Neural crest cell (in vitro differentiated cells): Measurements from ENCODE around the gene CST1. TPM values are rescaled to one million over a fixed set of nuclear protein-coding genes. Genes with fewer than 3 reads are reported as not detected.
"Not testable (repeated sequence)": the region's sequence is repeated elsewhere in the genome, so short reads cannot be mapped to it uniquely, and the experiment has no call there.

ENCODE experiments used
- DNase-seq: peaks from one replicate; pipeline ENCODE4 v3.0.0; 2021; ENCODE audit warnings: low read depth, mixed read lengths, low spot score
- H3K27ac Mint-ChIP-seq: one replicate; pipeline ENCODE4 v1.8.0; 2021; ENCODE audit warnings: mild to moderate bottlenecking, mixed read lengths; ENCODE audit not compliant: unreplicated experiment
- H3K27me3 Mint-ChIP-seq: 2 replicates; pipeline ENCODE4 v1.8.0; 2021; ENCODE audit warnings: low read depth, mild to moderate bottlenecking, mixed read lengths
- H3K36me3 Mint-ChIP-seq: 2 replicates; pipeline ENCODE4 v1.8.0; 2021; ENCODE audit warnings: low read depth, mild to moderate bottlenecking, mixed read lengths
- H3K4me1 Mint-ChIP-seq: 2 replicates; pipeline ENCODE4 v1.8.0; 2021; ENCODE audit warnings: mixed read lengths
- H3K4me3 Mint-ChIP-seq: one replicate; pipeline ENCODE4 v1.8.0; 2021; ENCODE audit warnings: mild to moderate bottlenecking, mixed read lengths
- H3K9me3 Mint-ChIP-seq: 2 replicates; pipeline ENCODE4 v1.8.0; 2021; ENCODE audit warnings: mixed read lengths
- CTCF ChIP-seq: fragments of 200-600 bp; sonication (generic); conservative IDR thresholded peaks from 2 replicates; pipeline ENCODE4 v1.5.0; 2021; ENCODE audit warnings: antibody characterized with exemption, mild to moderate bottlenecking
- total RNA-seq: library from RNA; stranded (reverse); gene quantifications from 2 replicates; pipeline ENCODE4 v1.2.1, GENCODE V29; 2021

CST1 gene
- total RNA-seq, 1 donor from 2014 or later = not detected

- Mint-ChIP-seq H3K9me3 (no peaks in the 10 kb centered on the region), H3K4me1 (peaks cover 4% of the 10 kb centered on the region), H3K4me3 (no peak overlapping the region), H3K27ac (no peak overlapping the region), H3K27me3 (no peaks in the 10 kb centered on the region), H3K36me3 (no peaks in the 10 kb centered on the region)
- no peak for TF ChIP-seq CTCF
- no peak for DNase-seq
Measured at GRCh38 chr20:23746321-23746720, 4.4 kb downstream of the CST1 start.

- H3K4me3 Mint-ChIP-seq = no peak overlapping the region
- TF ChIP-seq CTCF = no peak
- DNase-seq = no peak
- H3K4me1 Mint-ChIP-seq = peaks cover 4% of the 10 kb centered on the region
- no peaks in the 10 kb centered on the region for H3K9me3 Mint-ChIP-seq
- no peak overlapping the region for H3K27ac Mint-ChIP-seq
- H3K36me3 Mint-ChIP-seq = no peaks in the 10 kb centered on the region
- peaks cover 2% of the 10 kb centered on the region for H3K27me3 Mint-ChIP-seq
Measured at GRCh38 chr20:23745247-23745646, 5.5 kb downstream of the CST1 start.

GRCh38 chr20:23744817-23745216 is 5.9 kb downstream of the CST1 start:
- H3K4me3 Mint-ChIP-seq = no peak overlapping the region
- no peaks in the 10 kb centered on the region for H3K9me3 Mint-ChIP-seq
- H3K4me1 Mint-ChIP-seq = peaks cover 4% of the 10 kb centered on the region
- no peak for TF ChIP-seq CTCF
- no peak overlapping the region for H3K27ac Mint-ChIP-seq
- H3K27me3 Mint-ChIP-seq = peaks cover 6% of the 10 kb centered on the region
- DNase-seq = no peak
- H3K36me3 Mint-ChIP-seq = no peaks in the 10 kb centered on the region

- not testable (repeated sequence) for H3K27ac Mint-ChIP-seq, H3K4me1 Mint-ChIP-seq, H3K4me3 Mint-ChIP-seq, DNase-seq, H3K9me3 Mint-ChIP-seq, H3K36me3 Mint-ChIP-seq
- peaks cover 26% of the 10 kb centered on the region for H3K27me3 Mint-ChIP-seq
Measured at GRCh38 chr20:23735391-23735790, 15.3 kb downstream of the CST1 start.

GRCh38 chr20:23734949-23735348 is 15.8 kb downstream of the CST1 start:
- not testable (repeated sequence) for H3K27ac Mint-ChIP-seq, H3K4me1 Mint-ChIP-seq, DNase-seq, H3K4me3 Mint-ChIP-seq, H3K36me3 Mint-ChIP-seq, H3K9me3 Mint-ChIP-seq
- H3K27me3 Mint-ChIP-seq = peaks cover 24% of the 10 kb centered on the region

- H3K36me3 Mint-ChIP-seq, H3K27ac Mint-ChIP-seq, H3K4me1 Mint-ChIP-seq, DNase-seq, H3K9me3 Mint-ChIP-seq, H3K4me3 Mint-ChIP-seq: not testable (repeated sequence)
- peaks cover 24% of the 10 kb centered on the region for H3K27me3 Mint-ChIP-seq
Measured at GRCh38 chr20:23734440-23734839, 16.3 kb downstream of the CST1 start.

GRCh38 chr20:23727016-23727415 is 23.7 kb downstream of the CST1 start:
- H3K9me3 Mint-ChIP-seq = peaks cover 2% of the 10 kb centered on the region
- no peak overlapping the region for H3K27ac Mint-ChIP-seq
- no peaks in the 10 kb centered on the region for H3K36me3 Mint-ChIP-seq
- H3K4me1 Mint-ChIP-seq = no peaks in the 10 kb centered on the region
- H3K4me3 Mint-ChIP-seq = no peak overlapping the region
- no peak for TF ChIP-seq CTCF
- peaks cover 36% of the 10 kb centered on the region for H3K27me3 Mint-ChIP-seq
- DNase-seq = no peak
